HEK293T (cell line): ENCODE measurements around the gene HCK.

Source experiments
- CTCF ChIA-PET: fragments of 350-600 bp; formaldehyde crosslinking; extraction: SDS; loops from one replicate; lab custom pipeline; 2021; ENCODE audit warnings: antibody characterized with exemption, inconsistent platforms; lab: Yijun Ruan, JAX
- POLR2A ChIA-PET: fragments of 350-600 bp; formaldehyde crosslinking; extraction: SDS; loops from one replicate; lab custom pipeline; 2020; ENCODE audit warnings: antibody characterized with exemption, inconsistent platforms; lab: Yijun Ruan, JAX
- DNase-seq: peaks from one replicate; pipeline ENCODE4 v3.0.0; 2012; ENCODE audit warnings: mixed read lengths; ENCODE audit errors: extremely low spot score
- ARNT ChIP-seq: fragments of 450-650 bp; IDR thresholded peaks from 2 replicates; pipeline ENCODE4 v1.6.1; 2017; ENCODE audit warnings: mild to moderate bottlenecking
- BHLHE40 ChIP-seq: fragments of 450-650 bp; IDR thresholded peaks from 2 replicates; pipeline ENCODE4 v1.6.1; 2016; ENCODE audit warnings: mild to moderate bottlenecking, moderate library complexity, borderline replicate concordance
- CTBP1 ChIP-seq: fragments of 450-650 bp; IDR thresholded peaks from 2 replicates; pipeline ENCODE4 v1.6.1; 2016; ENCODE audit warnings: borderline replicate concordance
- ELF4 ChIP-seq: fragments of 450-650 bp; IDR thresholded peaks from 2 replicates; pipeline ENCODE4 v1.6.1; 2017; ENCODE audit warnings: antibody characterized with exemption
- FOXA1 ChIP-seq: fragments of 450-650 bp; IDR thresholded peaks from 2 replicates; pipeline ENCODE4 v1.6.1; 2016; ENCODE audit warnings: mild to moderate bottlenecking
- FOXK2 ChIP-seq: fragments of 450-650 bp; IDR thresholded peaks from 2 replicates; pipeline ENCODE4 v1.6.1; 2016; ENCODE audit warnings: mild to moderate bottlenecking
- FOXM1 ChIP-seq: fragments of 450-650 bp; IDR thresholded peaks from 2 replicates; pipeline ENCODE4 v1.6.1; 2017; ENCODE audit warnings: mild to moderate bottlenecking, borderline replicate concordance
- HDGF ChIP-seq: fragments of 450-650 bp; IDR thresholded peaks from 2 replicates; pipeline ENCODE4 v1.6.1; 2017; ENCODE audit warnings: antibody characterized with exemption, borderline replicate concordance
- L3MBTL2 ChIP-seq: fragments of 450-650 bp; conservative IDR thresholded peaks from 2 replicates; pipeline ENCODE4 v1.6.1; 2016; ENCODE audit warnings: mild to moderate bottlenecking
- LEF1 ChIP-seq: fragments of 450-650 bp; IDR thresholded peaks from 2 replicates; pipeline ENCODE4 v1.6.1; 2017; ENCODE audit warnings: mild to moderate bottlenecking, borderline replicate concordance
- NFRKB ChIP-seq: fragments of 450-650 bp; IDR thresholded peaks from 2 replicates; pipeline ENCODE4 v1.6.1; 2016; ENCODE audit warnings: mild to moderate bottlenecking, moderate library complexity
- SP1 ChIP-seq: fragments of 450-650 bp; IDR thresholded peaks from 2 replicates; pipeline ENCODE4 v1.6.1; 2017
- SUZ12 ChIP-seq: fragments of 450-650 bp; IDR thresholded peaks from 2 replicates; pipeline ENCODE4 v1.6.1; 2016; ENCODE audit warnings: mild to moderate bottlenecking
- TARDBP ChIP-seq: fragments of 450-650 bp; IDR thresholded peaks from 2 replicates; pipeline ENCODE4 v1.6.1; 2016
- ZNF384 ChIP-seq: fragments of 450-650 bp; IDR thresholded peaks from 2 replicates; pipeline ENCODE4 v1.6.1; 2016
- TF ChIP-seq, protein P1 (sequence below): fragments of 450-650 bp; IDR thresholded peaks from 2 replicates; pipeline ENCODE4 v1.6.1; 2016

Gene HCK

GRCh38 chr20:32089637-32090362 is 37.8 kb downstream of the HCK start:
- CTCF ChIA-PET = interaction anchor here (0.6 kb wide), 1 partner anchor 32 kb away, joined by 3 read pairs; no protein-coding TSS in a partner anchor
- POLR2A ChIA-PET = no interaction called here
- no peak for DNase-seq
- TF ChIP-seq SP1 = no peak
- TF ChIP-seq, protein P1, sequence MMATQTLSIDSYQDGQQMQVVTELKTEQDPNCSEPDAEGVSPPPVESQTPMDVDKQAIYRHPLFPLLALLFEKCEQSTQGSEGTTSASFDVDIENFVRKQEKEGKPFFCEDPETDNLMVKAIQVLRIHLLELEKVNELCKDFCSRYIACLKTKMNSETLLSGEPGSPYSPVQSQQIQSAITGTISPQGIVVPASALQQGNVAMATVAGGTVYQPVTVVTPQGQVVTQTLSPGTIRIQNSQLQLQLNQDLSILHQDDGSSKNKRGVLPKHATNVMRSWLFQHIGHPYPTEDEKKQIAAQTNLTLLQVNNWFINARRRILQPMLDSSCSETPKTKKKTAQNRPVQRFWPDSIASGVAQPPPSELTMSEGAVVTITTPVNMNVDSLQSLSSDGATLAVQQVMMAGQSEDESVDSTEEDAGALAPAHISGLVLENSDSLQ = no peak
- TF ChIP-seq FOXK2 = no peak

- CTCF ChIA-PET = interaction anchor here (0.6 to 1.6 kb wide), 8 partner anchors 9 to 308 kb away, joined by 3 to 9 read pairs (median 3); no protein-coding TSS in a partner anchor
- peak; percentile 79 for DNase-seq
- POLR2A ChIA-PET = no interaction called here
- TF ChIP-seq L3MBTL2 (no peak), ZNF384 (peak; percentile 96), ELF4 (no peak), BHLHE40 (no peak), SP1 (no peak), FOXA1 (no peak), ARNT (no peak), FOXK2 (no peak)
These were observed 39.9 kb downstream of the HCK start for GRCh38 chr20:32091888-32092346.

DNA sequence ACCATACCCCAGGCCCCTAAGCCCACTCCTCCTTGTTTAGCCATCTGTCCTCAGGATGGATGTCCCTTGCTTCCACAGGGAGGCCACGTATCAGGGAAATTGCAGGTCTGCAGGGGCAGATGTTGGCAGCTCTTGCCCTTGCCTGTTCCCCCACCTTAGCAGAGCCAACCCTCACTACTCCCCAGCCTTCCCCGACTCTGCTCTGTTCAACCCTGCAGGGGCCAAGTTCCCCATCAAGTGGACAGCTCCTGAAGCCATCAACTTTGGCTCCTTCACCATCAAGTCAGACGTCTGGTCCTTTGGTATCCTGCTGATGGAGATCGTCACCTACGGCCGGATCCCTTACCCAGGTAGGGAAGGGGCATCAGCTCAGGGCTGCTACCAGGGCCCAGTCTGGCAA is 46.7 kb downstream of the HCK start:
- CTCF ChIA-PET = interaction anchor here (0.9 kb wide), 1 partner anchor 81 kb away, joined by 3 read pairs; no protein-coding TSS in a partner anchor
- POLR2A ChIA-PET = no interaction called here
- TF ChIP-seq, protein P1 = no peak
- TF ChIP-seq LEF1 = no peak
- no peak for TF ChIP-seq ZNF384
- no peak for TF ChIP-seq FOXM1
- TF ChIP-seq SUZ12 = no peak
- TF ChIP-seq FOXA1 = no peak
- no peak for TF ChIP-seq TARDBP
- TF ChIP-seq ELF4 = no peak
- TF ChIP-seq NFRKB = no peak
- no peak for TF ChIP-seq SP1
- no peak for TF ChIP-seq BHLHE40
- no peak for TF ChIP-seq FOXK2
- no peak for TF ChIP-seq HDGF
- no peak for TF ChIP-seq L3MBTL2
- no peak for TF ChIP-seq ARNT
- no peak for TF ChIP-seq CTBP1
- no peak for DNase-seq

- TF ChIP-seq ZNF384 = no peak
- TF ChIP-seq, protein P1 = no peak
- no peak for TF ChIP-seq SP1
- TF ChIP-seq FOXK2 = no peak
- TF ChIP-seq L3MBTL2 = no peak
- TF ChIP-seq BHLHE40 = no peak
- TF ChIP-seq HDGF = no peak
- no peak for TF ChIP-seq SUZ12
- no peak for TF ChIP-seq ELF4
- TF ChIP-seq FOXM1 = no peak
- no peak for TF ChIP-seq FOXA1
- no peak for TF ChIP-seq ARNT
- no peak for TF ChIP-seq NFRKB
- TF ChIP-seq LEF1 = no peak
- TF ChIP-seq CTBP1 = no peak
- TF ChIP-seq TARDBP = no peak
- POLR2A ChIA-PET = interaction anchor here (0.9 to 1.1 kb wide), 4 partner anchors 8 to 239 kb away, joined by 3 to 4 read pairs (median 3); no protein-coding TSS in a partner anchor
- no peak for DNase-seq
- CTCF ChIA-PET = interaction anchor here (0.9 kb wide), 1 partner anchor 18 kb away, joined by 3 read pairs; no protein-coding TSS in a partner anchor
These were observed 56.9 kb downstream of the HCK start for GRCh38 chr20:32108814-32109391.

DNA sequence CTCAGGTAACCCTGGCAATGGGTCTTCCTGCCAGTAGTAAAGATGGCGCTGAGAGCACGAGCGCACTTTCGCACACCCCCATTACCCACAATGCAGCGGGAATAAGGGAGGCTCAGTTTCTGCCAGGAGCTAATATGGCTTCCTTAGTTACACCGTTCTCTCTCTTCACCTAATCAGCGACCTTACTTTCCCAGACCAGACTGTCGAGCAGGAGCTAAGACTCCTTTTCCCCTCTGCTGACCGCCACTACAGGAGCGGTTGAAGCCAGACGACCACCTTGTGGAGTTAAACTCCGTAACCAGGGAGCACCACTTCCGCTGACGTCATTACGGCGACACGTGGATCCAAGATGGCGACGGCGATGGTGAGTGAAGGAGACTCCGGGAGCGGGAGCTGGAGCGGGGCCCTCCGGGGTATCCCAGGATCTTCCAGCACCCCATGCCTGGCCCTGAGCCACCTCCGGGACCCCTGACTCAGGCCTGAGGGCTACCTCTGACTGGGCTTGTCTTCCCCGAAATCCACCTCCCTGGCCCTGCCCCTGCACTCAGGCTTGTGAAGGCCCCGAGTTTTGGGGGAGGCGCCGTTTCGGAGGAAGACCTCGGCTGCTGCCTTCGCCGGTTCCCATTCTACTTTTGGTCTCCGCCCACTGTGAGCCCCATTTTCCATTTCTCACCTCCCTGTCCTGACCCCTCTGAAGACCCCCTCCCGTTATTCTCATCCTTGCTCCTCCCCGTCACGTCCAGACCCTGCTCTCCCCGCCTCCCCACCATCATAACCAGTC is 57.5 kb downstream of the HCK start, which contains the start of gene TM9SF4:
Gene TM9SF4, plus strand, starts transcription at position 323 of the 781 bp plus-strand sequence. Its CDS starts 27 bp downstream, at position 350.
- peak; percentile 89 for TF ChIP-seq L3MBTL2
- peak; percentile 46; the same call in 1 of the 2 replicates for TF ChIP-seq ARNT
- peak; percentile 95 for TF ChIP-seq ELF4
- TF ChIP-seq SUZ12 = peak; percentile 55; the same call in 1 of the 2 replicates
- no peak for TF ChIP-seq ZNF384
- TF ChIP-seq FOXA1 = no peak
- TF ChIP-seq LEF1 = peak; percentile 59; the same call in 1 of the 2 replicates
- peak; percentile 96 for TF ChIP-seq NFRKB
- TF ChIP-seq FOXM1 = no peak
- POLR2A ChIA-PET = interaction anchor here (0.8 to 1.1 kb wide), 6 partner anchors 9 to 240 kb away, joined by 3 to 4 read pairs (median 3); no protein-coding TSS in a partner anchor
- peak; percentile 89 for DNase-seq
- CTCF ChIA-PET = interaction anchor here (0.9 to 1.5 kb wide), 2 partner anchors 18 kb away, joined by 3 to 4 read pairs; no protein-coding TSS in a partner anchor
